Right hindlimb (tissue), 1 donor: ENCODE data around the gene CDC42BPB.
"Not testable (repeated sequence)": the region's sequence is repeated elsewhere in the genome, so short reads cannot be mapped to it uniquely, and the experiment has no call there.

Experiments
- DNase-seq: peaks from one replicate; pipeline ENCODE4 v3.0.0-alpha.2; 2018

The CDC42BPB gene

GRCh38 chr14:102941419-102942011 is 115.8 kb downstream of the CDC42BPB start:
- DNase-seq, result no peak

GRCh38 chr14:102940729-102941362 is 116.5 kb downstream of the CDC42BPB start:
- no peak for DNase-seq

- no peak for DNase-seq
Measured at GRCh38 chr14:102939820-102940561, 117.4 kb downstream of the CDC42BPB start.

- DNase-seq, result no peak
Measured at GRCh38 chr14:102939329-102939728, 118.0 kb downstream of the CDC42BPB start.

- no peak for DNase-seq
Measured at GRCh38 chr14:102938191-102938590, 119.2 kb downstream of the CDC42BPB start.

GRCh38 chr14:102937331-102938175 is 119.8 kb downstream of the CDC42BPB start:
- DNase-seq, result no peak

GRCh38 chr14:102935756-102936155 is 121.6 kb downstream of the CDC42BPB start:
- no peak for DNase-seq

GRCh38 chr14:102933618-102934231 is 123.6 kb downstream of the CDC42BPB start:
- no peak for DNase-seq

GRCh38 chr14:102932484-102933248 is 124.7 kb downstream of the CDC42BPB start:
- DNase-seq, result no peak

GRCh38 chr14:102931580-102932285 is 125.6 kb downstream of the CDC42BPB start:
- DNase-seq, result no peak

- DNase-seq, result peak; percentile 27
Measured at GRCh38 chr14:102930753-102931579, 126.4 kb downstream of the CDC42BPB start.

- no peak for DNase-seq
Measured at GRCh38 chr14:102930138-102930752, 127.1 kb downstream of the CDC42BPB start.

- peak; percentile 29 for DNase-seq
Measured at GRCh38 chr14:102929241-102930137, 127.9 kb downstream of the CDC42BPB start.

- peak; percentile 73 for DNase-seq
Measured at GRCh38 chr14:102928412-102929240, 128.7 kb downstream of the CDC42BPB start.

- no peak for DNase-seq
Measured at GRCh38 chr14:102927878-102928411, 129.4 kb downstream of the CDC42BPB start.

GRCh38 chr14:102927346-102927877 is 129.9 kb downstream of the CDC42BPB start:
- DNase-seq, result no peak

GRCh38 chr14:102926840-102927239 is 130.5 kb downstream of the CDC42BPB start:
- DNase-seq, result not testable (repeated sequence)
